ENCODE results near the gene SLC39A2.

GRCh38 chr14:21038441-21039422 lies 39.6 kb downstream of the SLC39A2 start:
- TF ChIP-seq CTCF (IDR thresholded peaks at IDR 0.05) (peak in 1 of 5 experiments; percentile 36), POLR2A (IDR thresholded peaks at IDR 0.05) (peak in 1 of 2 donors; percentile 46), EP300 (IDR thresholded peaks at IDR 0.05) (peak in 1 of 2 donors; percentile 74)

Data from tibial nerve (tissue), 4 donors.